Measurements from ENCODE around the gene CCK. TPM values are rescaled to one million over a fixed set of nuclear protein-coding genes. Genes with fewer than 3 reads are reported as not detected.

CCK gene, protein sequence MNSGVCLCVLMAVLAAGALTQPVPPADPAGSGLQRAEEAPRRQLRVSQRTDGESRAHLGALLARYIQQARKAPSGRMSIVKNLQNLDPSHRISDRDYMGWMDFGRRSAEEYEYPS
- total RNA-seq (not detected), polyA plus RNA-seq (not detected), total RNA-seq (0 to 0.21 (median 0) reads per million in 6 experiments)

- Mint-ChIP-seq H3K9me3 (peaks cover 0 to 12% (median 2%) of the 10 kb centered on the region in 9 donors), H3K36me3 (peaks cover 0 to 10% (median 2%) of the 10 kb centered on the region in 3 donors), H3K4me1 (peaks cover 13 to 23% (median 20%) of the 10 kb centered on the region in 4 donors), H3K27me3 (peaks cover 19 to 84% (median 54%) of the 10 kb centered on the region in 5 donors), H3K27ac (no peak within 1 kb of the TSS), H3K4me3 (peak within 1 kb of the TSS in 6 of 10 donors; percentile 3 to 84 (median 60))
- DNase-seq (no peak), ATAC-seq (no peak)
- POLR2A ChIA-PET = interaction anchor here (1.1 kb wide), 1 partner anchor 122 kb away, joined by 3 read pairs; no protein-coding TSS in a partner anchor
These were observed at the start of gene CCK for GRCh38 chr3:42266085-42266484. Gene CCK, minus strand, starts transcription at chr3:42266185. Its CDS starts 2,555 bp downstream, at chr3:42263630.

DNA sequence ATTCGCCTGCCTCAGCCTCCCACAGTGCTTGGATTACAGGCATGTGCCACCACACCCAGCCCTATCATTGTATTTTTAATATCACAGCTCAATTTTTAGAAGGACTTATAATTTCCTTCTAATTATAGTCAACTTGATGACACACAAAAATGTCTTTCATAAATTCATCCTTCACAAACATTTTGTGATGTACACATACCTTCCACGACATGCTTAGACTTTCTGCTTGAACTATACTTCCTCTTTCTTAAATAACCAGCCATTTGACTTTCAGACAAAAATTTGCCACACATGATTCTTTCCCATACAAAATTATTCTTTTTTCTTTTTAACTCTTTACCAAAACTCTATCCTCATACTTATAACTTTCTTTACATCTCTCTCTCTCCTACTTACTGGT, 48.4 kb upstream of the CCK start:
- DNase-seq (no peak), ATAC-seq (no peak)
- Mint-ChIP-seq H3K27ac (no peak overlapping the region), H3K4me1 (no peaks in the 10 kb centered on the region), H3K9me3 (peaks cover 10 to 58% (median 23%) of the 10 kb centered on the region in 9 donors), H3K27me3 (peaks cover 0 to 2% (median 0%) of the 10 kb centered on the region in 5 donors), H3K36me3 (peaks cover 0 to 29% (median 21%) of the 10 kb centered on the region in 3 donors), H3K4me3 (no peak overlapping the region)
- POLR2A ChIA-PET = no interaction called here

DNA sequence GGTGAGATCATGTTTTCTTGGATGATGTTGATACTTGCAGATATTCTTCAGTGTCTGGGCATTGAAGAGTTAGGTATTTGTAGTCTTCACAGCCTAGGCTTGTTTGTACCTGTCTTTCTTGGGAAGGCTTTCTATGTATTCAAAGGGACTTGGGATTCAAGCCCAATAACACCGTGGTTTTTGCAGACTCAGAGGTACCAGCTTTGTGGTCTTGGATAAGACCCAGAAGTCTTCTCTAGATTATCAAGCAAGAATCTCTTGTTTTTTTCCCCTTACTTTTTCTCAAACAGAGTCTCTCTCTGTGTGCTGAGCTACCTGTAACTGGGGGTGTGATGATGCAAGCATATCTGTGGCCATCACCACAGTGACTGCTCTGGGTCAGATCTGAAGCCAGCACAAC, 42.7 kb upstream of the CCK start:
- DNase-seq (no peak), ATAC-seq (no peak)
- Mint-ChIP-seq H3K36me3 (peaks cover 0 to 6% (median 5%) of the 10 kb centered on the region in 3 donors), H3K4me3 (no peak overlapping the region), H3K9me3 (peaks cover 0 to 12% (median 5%) of the 10 kb centered on the region in 9 donors), H3K27ac (no peak overlapping the region), H3K4me1 (peaks cover under 1 to 16% (median 6%) of the 10 kb centered on the region in 4 donors), H3K27me3 (peaks cover 0 to 2% (median 0%) of the 10 kb centered on the region in 5 donors)
- POLR2A ChIA-PET = no interaction called here

- H3K9me3 Mint-ChIP-seq = peaks cover 0 to 7% (median 0%) of the 10 kb centered on the region in 9 donors
- DNase-seq (no peak), ATAC-seq (no peak)
- H3K4me1 Mint-ChIP-seq = peaks cover 7 to 34% (median 14%) of the 10 kb centered on the region in 4 donors
- POLR2A ChIA-PET = no interaction called here
- no peak overlapping the region for H3K27ac Mint-ChIP-seq
- peaks cover 0 to 2% (median 0%) of the 10 kb centered on the region in 5 donors for H3K27me3 Mint-ChIP-seq
- H3K4me3 Mint-ChIP-seq = no peak overlapping the region
- no peaks in the 10 kb centered on the region for H3K36me3 Mint-ChIP-seq
These were observed 40.5 kb upstream of the CCK start for GRCh38 chr3:42306499-42306898.

- DNase-seq (no peak), ATAC-seq (no peak)
- H3K27me3 Mint-ChIP-seq = no peaks in the 10 kb centered on the region
- H3K4me3 Mint-ChIP-seq = peak overlapping the region in 1 of 10 donors; percentile 32
- peaks cover 7 to 34% (median 16%) of the 10 kb centered on the region in 4 donors for H3K4me1 Mint-ChIP-seq
- H3K36me3 Mint-ChIP-seq = peaks cover 0 to 4% (median 0%) of the 10 kb centered on the region in 3 donors
- POLR2A ChIA-PET = no interaction called here
- peaks cover 0 to 7% (median 0%) of the 10 kb centered on the region in 9 donors for H3K9me3 Mint-ChIP-seq
- peak overlapping the region in 3 of 10 donors; percentile 38 to 75 (median 68) for H3K27ac Mint-ChIP-seq
These were observed 37.1 kb upstream of the CCK start for GRCh38 chr3:42302924-42303634.

DNA sequence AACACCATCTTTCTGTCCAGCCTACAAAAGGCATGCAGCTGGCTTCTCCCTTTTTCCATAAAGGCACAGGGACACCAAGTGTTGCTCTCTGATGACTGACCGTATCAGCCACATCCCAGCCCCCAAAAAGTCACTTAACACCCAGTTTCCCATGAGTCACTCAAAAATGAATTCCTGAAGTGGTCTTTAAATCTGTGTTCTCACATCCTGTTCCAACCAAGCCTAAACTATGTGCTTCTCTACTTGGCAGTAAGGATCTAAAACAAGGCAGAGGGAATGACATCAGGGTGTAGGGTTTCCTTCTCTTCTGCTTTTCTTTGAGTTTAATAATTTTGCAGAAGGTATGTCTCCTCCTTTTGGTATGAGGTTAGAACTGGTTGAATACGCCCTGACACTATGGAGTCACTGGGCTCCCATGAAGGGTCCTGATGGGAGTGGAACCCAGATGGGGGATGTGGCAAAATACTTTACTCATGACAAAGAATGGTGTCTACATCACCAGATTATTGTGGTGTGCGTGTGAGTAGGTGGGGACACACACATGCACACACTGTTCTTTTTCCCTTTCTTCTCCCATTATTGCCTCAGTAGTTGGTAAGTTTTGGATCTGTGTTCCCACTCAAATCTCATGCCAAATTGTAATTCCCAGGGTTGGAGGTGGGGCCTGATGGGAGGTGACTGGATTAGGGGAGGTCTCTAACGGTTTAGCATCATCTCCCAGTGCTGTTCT, 35.6 kb upstream of the CCK start:
- Mint-ChIP-seq H3K36me3 (peaks cover 0 to 4% (median 0%) of the 10 kb centered on the region in 3 donors), H3K27ac (no peak overlapping the region), H3K27me3 (peaks cover 0 to 7% (median 0%) of the 10 kb centered on the region in 5 donors), H3K4me3 (no peak overlapping the region), H3K9me3 (peaks cover 0 to 5% (median 0%) of the 10 kb centered on the region in 9 donors), H3K4me1 (peaks cover 7 to 34% (median 17%) of the 10 kb centered on the region in 4 donors)
- DNase-seq = no peak
- ATAC-seq = no peak
- POLR2A ChIA-PET = no interaction called here

GRCh38 chr3:42300778-42301177, 34.8 kb upstream of the CCK start:
- peaks cover 0 to 4% (median 0%) of the 10 kb centered on the region in 3 donors for H3K36me3 Mint-ChIP-seq
- H3K27ac Mint-ChIP-seq = no peak overlapping the region

GRCh38 chr3:42300013-42300412, 34.0 kb upstream of the CCK start:
- Mint-ChIP-seq H3K9me3 (peaks cover 0 to 8% (median 1%) of the 10 kb centered on the region in 9 donors), H3K27me3 (peaks cover 0 to 11% (median 0%) of the 10 kb centered on the region in 5 donors), H3K4me1 (peaks cover 7 to 28% (median 13%) of the 10 kb centered on the region in 4 donors), H3K36me3 (peaks cover 0 to 8% (median 0%) of the 10 kb centered on the region in 3 donors), H3K27ac (no peak overlapping the region), H3K4me3 (no peak overlapping the region)
- POLR2A ChIA-PET = no interaction called here
- DNase-seq = peak in 5 of 10 donors; percentile 4 to 36 (median 11)
- peak in 1 of 2 donors; percentile 33 for ATAC-seq

More at GRCh38 chr3:42300778-42301177, 34.8 kb upstream of the CCK start:
- Mint-ChIP-seq H3K4me1 (peaks cover 7 to 28% (median 14%) of the 10 kb centered on the region in 4 donors), H3K9me3 (peaks cover 0 to 5% (median 0%) of the 10 kb centered on the region in 9 donors), H3K4me3 (no peak overlapping the region), H3K27me3 (peaks cover 0 to 7% (median 0%) of the 10 kb centered on the region in 5 donors)
- no peak for DNase-seq
- POLR2A ChIA-PET = no interaction called here
- ATAC-seq = no peak

- ATAC-seq (no peak), DNase-seq (no peak)
- POLR2A ChIA-PET = no interaction called here
- Mint-ChIP-seq H3K27ac (no peak overlapping the region), H3K9me3 (peaks cover 0 to 15% (median 3%) of the 10 kb centered on the region in 9 donors), H3K36me3 (peaks cover 0 to 13% (median 5%) of the 10 kb centered on the region in 3 donors), H3K27me3 (peaks cover 0 to 19% (median 0%) of the 10 kb centered on the region in 5 donors), H3K4me1 (peaks cover 3 to 14% (median 8%) of the 10 kb centered on the region in 4 donors), H3K4me3 (no peak overlapping the region)
These were observed 32.3 kb upstream of the CCK start for GRCh38 chr3:42298259-42298658.

DNA sequence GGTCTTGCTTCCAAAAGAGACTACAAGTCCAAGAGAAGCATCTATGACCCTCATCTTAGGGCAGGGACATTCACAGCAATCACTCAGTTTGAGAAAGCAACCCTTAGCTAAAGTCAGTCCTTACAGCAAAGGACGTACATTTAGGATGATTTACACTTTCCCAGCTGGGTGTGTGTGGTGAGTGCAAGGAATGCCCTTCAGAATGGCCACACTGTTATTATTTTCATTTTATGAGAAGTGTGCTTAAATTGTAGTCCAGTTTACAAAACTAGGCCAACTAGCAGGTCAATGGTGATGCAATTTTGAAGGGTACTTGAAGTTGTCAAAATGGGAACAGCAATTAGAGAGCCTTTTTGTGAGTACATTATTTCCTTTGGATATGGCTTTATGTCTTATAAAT, 26.0 kb upstream of the CCK start:
- H3K27me3 Mint-ChIP-seq = peaks cover 0 to 12% (median 0%) of the 10 kb centered on the region in 5 donors
- ATAC-seq (no peak), DNase-seq (no peak)
- peaks cover 0 to 9% (median 5%) of the 10 kb centered on the region in 3 donors for H3K36me3 Mint-ChIP-seq
- H3K27ac Mint-ChIP-seq = no peak overlapping the region
- no peak overlapping the region for H3K4me3 Mint-ChIP-seq
- peaks cover 0 to 7% (median 4%) of the 10 kb centered on the region in 4 donors for H3K4me1 Mint-ChIP-seq
- POLR2A ChIA-PET = interaction anchor here (0.7 kb wide), 1 partner anchor 70 kb away, joined by 3 read pairs; no protein-coding TSS in a partner anchor
- peaks cover 0 to 15% (median 3%) of the 10 kb centered on the region in 9 donors for H3K9me3 Mint-ChIP-seq

- Mint-ChIP-seq H3K27ac (no peak overlapping the region), H3K4me3 (no peak overlapping the region), H3K36me3 (peaks cover 0 to 9% (median 5%) of the 10 kb centered on the region in 3 donors), H3K4me1 (peaks cover 0 to 7% (median 4%) of the 10 kb centered on the region in 4 donors), H3K27me3 (peaks cover 0 to 12% (median 0%) of the 10 kb centered on the region in 5 donors), H3K9me3 (peaks cover 0 to 15% (median 3%) of the 10 kb centered on the region in 9 donors)
- DNase-seq = no peak
- POLR2A ChIA-PET = interaction anchor here (0.7 kb wide), 1 partner anchor 70 kb away, joined by 3 read pairs; no protein-coding TSS in a partner anchor
- ATAC-seq = no peak
These were observed 25.2 kb upstream of the CCK start for GRCh38 chr3:42290966-42291714.

DNA sequence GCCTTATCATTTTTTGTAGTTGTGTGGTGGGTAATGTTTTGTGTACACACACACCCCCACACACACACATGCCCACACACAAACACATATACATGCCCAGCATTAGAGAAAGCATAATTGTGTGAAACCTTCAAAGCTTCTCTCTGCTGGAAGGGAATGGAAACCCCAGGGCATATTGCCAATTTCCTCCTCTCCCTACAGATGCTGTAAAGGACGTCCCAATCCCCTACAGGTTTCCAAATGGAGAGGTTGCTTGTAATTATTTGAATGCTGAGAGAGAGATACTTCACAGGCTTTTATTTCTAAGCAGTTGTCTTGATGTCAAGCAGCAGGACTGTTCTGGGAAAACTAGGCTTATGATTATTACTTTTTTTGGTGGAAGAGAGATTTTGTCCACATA, 23.0 kb upstream of the CCK start:
- H3K27ac Mint-ChIP-seq = no peak overlapping the region
- H3K9me3 Mint-ChIP-seq = peaks cover 0 to 6% (median 0%) of the 10 kb centered on the region in 9 donors
- no peak overlapping the region for H3K4me3 Mint-ChIP-seq
- POLR2A ChIA-PET = no interaction called here
- H3K36me3 Mint-ChIP-seq = no peaks in the 10 kb centered on the region
- no peak for DNase-seq
- peaks cover 0 to 7% (median 4%) of the 10 kb centered on the region in 4 donors for H3K4me1 Mint-ChIP-seq
- no peak for ATAC-seq
- H3K27me3 Mint-ChIP-seq = peaks cover 0 to 2% (median 0%) of the 10 kb centered on the region in 5 donors

Measured in naive thymus-derived CD8-positive, alpha-beta T cell (primary cell).